Amniotic epithelial cell (primary cell): ENCODE data around the gene IGLL5.
A peak's percentile ranks its signal among the peaks of the same experiment; 100 is the strongest.
"Not testable (repeated sequence)": the region's sequence is repeated elsewhere in the genome, so short reads cannot be mapped to it uniquely, and the experiment has no call there.

Experiments
- DNase-seq: peaks from one replicate; pipeline ENCODE4 v3.0.0-alpha.2; 2010; ENCODE audit warnings: low read depth

Gene IGLL5

GRCh38 chr22:22884010-22884887 lies 3.4 kb upstream of the IGLL5 start:
- DNase-seq: peak; percentile 50

- DNase-seq: no peak
These were observed 2.5 kb upstream of the IGLL5 start for GRCh38 chr22:22884888-22885840.

GRCh38 chr22:22886546-22886945 lies 1.1 kb upstream of the IGLL5 start:
- no peak for DNase-seq

GRCh38 chr22:22888571-22889353 lies 1.1 kb downstream of the IGLL5 start:
- DNase-seq: no peak

- DNase-seq: no peak
These were observed 2.5 kb downstream of the IGLL5 start for GRCh38 chr22:22890085-22890484.

- no peak for DNase-seq
These were observed 3.6 kb downstream of the IGLL5 start for GRCh38 chr22:22891139-22891621.

- DNase-seq: no peak
These were observed 4.8 kb downstream of the IGLL5 start for GRCh38 chr22:22892096-22893052.

GRCh38 chr22:22893077-22893805 lies 5.6 kb downstream of the IGLL5 start:
- no peak for DNase-seq

- DNase-seq: no peak
These were observed 6.5 kb downstream of the IGLL5 start for GRCh38 chr22:22893891-22894739.

GRCh38 chr22:22894740-22895731 lies 7.4 kb downstream of the IGLL5 start:
- DNase-seq: no peak

GRCh38 chr22:22895776-22896445 lies 8.3 kb downstream of the IGLL5 start:
- no peak for DNase-seq

- no peak for DNase-seq
These were observed 9.0 kb downstream of the IGLL5 start for GRCh38 chr22:22896601-22897000.

GRCh38 chr22:22897091-22897490 lies 9.5 kb downstream of the IGLL5 start:
- no peak for DNase-seq

GRCh38 chr22:22897947-22898346 lies 10.3 kb downstream of the IGLL5 start:
- no peak for DNase-seq

GRCh38 chr22:22898411-22898950 lies 10.9 kb downstream of the IGLL5 start:
- not testable (repeated sequence) for DNase-seq

- DNase-seq: not testable (repeated sequence)
These were observed 11.9 kb downstream of the IGLL5 start for GRCh38 chr22:22899342-22900080.
